Fibroblast of mammary gland (primary cell): ENCODE data around the gene PPEF1.

ENCODE experiments used
- DNase-seq: peaks from one replicate; pipeline ENCODE4 v3.0.0-alpha.2; 2010; ENCODE audit warnings: low read depth
- H3K4me3 ChIP-seq: 2 replicates; pipeline ENCODE4 v1.5.1; 2011; ENCODE audit warnings: low read depth, mild to moderate bottlenecking, low read length, moderate library complexity; ENCODE audit not compliant: control insufficient read depth
- CTCF ChIP-seq: conservative IDR thresholded peaks from 2 replicates; pipeline ENCODE4 v1.5.1; 2011; ENCODE audit warnings: low read depth, low read length, inconsistent platforms; ENCODE audit not compliant: control insufficient read depth, insufficient read depth

Gene PPEF1

GRCh38 chrX:18687856-18688495 is 19.5 kb upstream of the PPEF1 start:
- no peak for DNase-seq
- TF ChIP-seq CTCF, result no peak
- H3K4me3 ChIP-seq, result no peak overlapping the region

- no peak for TF ChIP-seq CTCF
- H3K4me3 ChIP-seq, result no peak overlapping the region
- DNase-seq, result no peak
Observed at GRCh38 chrX:18691431-18691830, 16.0 kb upstream of the PPEF1 start.

GRCh38 chrX:18692541-18692940 is 14.9 kb upstream of the PPEF1 start:
- no peak overlapping the region for H3K4me3 ChIP-seq
- TF ChIP-seq CTCF, result no peak
- DNase-seq, result no peak

GRCh38 chrX:18696653-18697052 is 10.8 kb upstream of the PPEF1 start:
- no peak for TF ChIP-seq CTCF
- DNase-seq, result no peak
- no peak overlapping the region for H3K4me3 ChIP-seq

- TF ChIP-seq CTCF, result no peak
- peak; percentile 10 for DNase-seq
- H3K4me3 ChIP-seq, result no peak overlapping the region
Observed at GRCh38 chrX:18698737-18699650, 8.5 kb upstream of the PPEF1 start.

GRCh38 chrX:18701621-18702361 is 5.7 kb upstream of the PPEF1 start:
- H3K4me3 ChIP-seq, result no peak overlapping the region
- TF ChIP-seq CTCF, result no peak
- DNase-seq, result peak; percentile 9
